Activated T-cell treated with anti-CD3 and anti-CD28 coated beads, Interleukin-2, amount 50 U/mL, for 48 hours (primary cell): Measurements from ENCODE around the gene RBM19.

ENCODE experiments used
- DNase-seq, 2 experiments: peaks; one replicate each; pipeline ENCODE4 v3.0.0-alpha.2; 2020

Gene RBM19

DNA sequence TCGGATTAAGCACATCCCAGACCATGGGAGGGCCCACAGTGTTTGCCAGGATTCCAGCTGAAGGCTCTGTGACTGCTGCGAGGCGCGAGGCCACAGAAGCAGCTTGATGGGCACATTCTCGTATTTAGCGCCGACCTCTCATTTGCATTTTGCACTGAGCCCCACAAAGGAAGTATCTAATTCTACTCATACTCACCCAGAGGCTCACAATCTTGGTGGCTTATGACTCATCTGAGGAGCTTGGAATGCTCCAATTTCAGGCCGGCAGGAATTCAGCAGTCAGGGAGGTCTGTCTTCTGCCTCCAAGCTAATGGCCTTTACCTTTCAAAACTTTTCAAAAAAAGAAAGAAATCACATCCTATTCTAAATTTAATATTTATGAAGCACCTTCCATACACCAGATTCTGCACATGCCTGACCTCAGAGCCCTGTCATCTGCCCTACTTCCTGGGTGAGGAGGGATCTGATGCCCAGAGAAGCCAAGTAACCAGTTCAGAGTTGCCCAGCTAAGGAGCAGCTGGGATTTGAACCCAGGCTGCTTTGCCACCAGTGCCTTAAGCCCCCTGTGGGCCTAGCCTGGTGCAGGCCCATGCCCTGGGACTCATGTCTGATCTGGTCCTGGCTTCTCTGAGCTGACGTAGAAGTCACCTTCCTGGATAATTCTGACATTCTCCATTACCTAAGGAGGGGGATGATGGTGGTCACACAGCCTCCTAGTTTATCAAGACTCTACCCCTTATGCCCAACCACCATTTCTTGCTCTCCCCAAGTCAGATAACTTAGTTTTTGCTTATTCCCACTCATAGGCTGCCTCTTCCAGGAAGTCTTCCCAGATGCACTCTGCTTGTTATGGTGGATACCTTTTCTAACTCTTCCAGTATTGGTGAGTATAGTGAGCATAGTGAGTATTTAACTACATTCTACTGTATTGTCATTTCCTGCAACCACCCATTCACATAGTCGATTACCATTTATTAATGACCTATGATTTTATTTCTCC lies 198.9 kb downstream of the RBM19 start:
- DNase-seq: no peak
